Pulmonary artery endothelial cell (primary cell): ENCODE data around the gene BCLAF1. TPM values are rescaled to one million over a fixed set of nuclear protein-coding genes. Genes with fewer than 3 reads are reported as not detected.

Source experiments
- DNase-seq: peaks from one replicate; pipeline ENCODE4 v3.0.0-alpha.2; 2011; ENCODE audit warnings: low read depth, low spot score
- total RNA-seq: library from RNA; depleted of rRNA; stranded (reverse); fragments of >200 nt; gene quantifications from 2 replicates; pipeline ENCODE4 v1.2.3, GENCODE V29; 2014

The BCLAF1 gene, protein sequence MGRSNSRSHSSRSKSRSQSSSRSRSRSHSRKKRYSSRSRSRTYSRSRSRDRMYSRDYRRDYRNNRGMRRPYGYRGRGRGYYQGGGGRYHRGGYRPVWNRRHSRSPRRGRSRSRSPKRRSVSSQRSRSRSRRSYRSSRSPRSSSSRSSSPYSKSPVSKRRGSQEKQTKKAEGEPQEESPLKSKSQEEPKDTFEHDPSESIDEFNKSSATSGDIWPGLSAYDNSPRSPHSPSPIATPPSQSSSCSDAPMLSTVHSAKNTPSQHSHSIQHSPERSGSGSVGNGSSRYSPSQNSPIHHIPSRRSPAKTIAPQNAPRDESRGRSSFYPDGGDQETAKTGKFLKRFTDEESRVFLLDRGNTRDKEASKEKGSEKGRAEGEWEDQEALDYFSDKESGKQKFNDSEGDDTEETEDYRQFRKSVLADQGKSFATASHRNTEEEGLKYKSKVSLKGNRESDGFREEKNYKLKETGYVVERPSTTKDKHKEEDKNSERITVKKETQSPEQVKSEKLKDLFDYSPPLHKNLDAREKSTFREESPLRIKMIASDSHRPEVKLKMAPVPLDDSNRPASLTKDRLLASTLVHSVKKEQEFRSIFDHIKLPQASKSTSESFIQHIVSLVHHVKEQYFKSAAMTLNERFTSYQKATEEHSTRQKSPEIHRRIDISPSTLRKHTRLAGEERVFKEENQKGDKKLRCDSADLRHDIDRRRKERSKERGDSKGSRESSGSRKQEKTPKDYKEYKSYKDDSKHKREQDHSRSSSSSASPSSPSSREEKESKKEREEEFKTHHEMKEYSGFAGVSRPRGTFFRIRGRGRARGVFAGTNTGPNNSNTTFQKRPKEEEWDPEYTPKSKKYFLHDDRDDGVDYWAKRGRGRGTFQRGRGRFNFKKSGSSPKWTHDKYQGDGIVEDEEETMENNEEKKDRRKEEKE
- 112 and 124 TPM in 2 replicates for total RNA-seq

GRCh38 chr6:136289579-136290409 is at the start of gene BCLAF1:
BCLAF1 (minus strand) TSS chr6:136289846; CDS start chr6:136279866, 9,980 bp downstream.
- DNase-seq = peak; percentile 99

DNA sequence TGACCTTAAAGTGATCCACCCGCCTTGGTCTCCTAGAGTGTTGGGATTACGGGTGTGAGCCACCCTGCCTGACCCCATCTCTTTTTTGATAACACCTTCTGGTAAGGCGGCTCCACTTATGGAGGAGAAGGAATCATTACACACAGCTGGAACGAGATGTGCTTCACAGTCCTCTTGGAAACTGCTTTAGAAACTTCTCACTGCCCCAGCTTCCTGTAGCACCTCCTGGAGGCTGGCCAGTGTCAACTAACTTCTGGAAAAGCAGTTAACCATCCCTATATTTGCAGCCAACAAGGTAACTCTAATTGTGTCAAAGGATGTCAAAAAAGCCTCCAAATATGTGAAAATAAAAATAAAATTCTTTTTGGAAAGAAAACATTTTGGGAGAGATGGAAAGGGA is 48.8 kb upstream of the BCLAF1 start:
- DNase-seq = no peak

GRCh38 chr6:136337606-136338005 is 48.0 kb upstream of the BCLAF1 start:
- no peak for DNase-seq

DNA sequence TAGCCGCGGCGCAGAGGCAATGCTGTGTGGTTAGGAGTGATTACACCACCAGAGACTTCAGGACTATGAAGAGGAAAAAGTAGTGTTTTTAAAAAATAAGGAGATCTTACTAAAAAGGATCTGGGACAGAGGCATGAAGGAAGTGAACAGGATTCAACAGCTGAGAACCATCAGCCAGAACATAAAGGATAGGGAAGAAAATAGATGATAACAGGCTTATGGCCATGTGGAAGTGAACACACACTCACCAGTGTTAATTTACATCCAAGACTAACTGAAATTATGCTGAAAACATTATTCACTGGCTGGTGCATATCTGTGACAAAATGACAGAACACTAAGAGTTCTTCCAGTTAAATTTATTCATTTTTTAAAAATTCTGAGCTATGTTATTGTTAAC is 47.5 kb upstream of the BCLAF1 start:
- no peak for DNase-seq

GRCh38 chr6:136335736-136336363 is 46.2 kb upstream of the BCLAF1 start:
- DNase-seq = no peak

- no peak for DNase-seq
Observed at GRCh38 chr6:136334853-136335252, 45.2 kb upstream of the BCLAF1 start.

GRCh38 chr6:136334465-136334846 is 44.8 kb upstream of the BCLAF1 start:
- DNase-seq = no peak

GRCh38 chr6:136333824-136334464 is 44.3 kb upstream of the BCLAF1 start:
- no peak for DNase-seq

DNA sequence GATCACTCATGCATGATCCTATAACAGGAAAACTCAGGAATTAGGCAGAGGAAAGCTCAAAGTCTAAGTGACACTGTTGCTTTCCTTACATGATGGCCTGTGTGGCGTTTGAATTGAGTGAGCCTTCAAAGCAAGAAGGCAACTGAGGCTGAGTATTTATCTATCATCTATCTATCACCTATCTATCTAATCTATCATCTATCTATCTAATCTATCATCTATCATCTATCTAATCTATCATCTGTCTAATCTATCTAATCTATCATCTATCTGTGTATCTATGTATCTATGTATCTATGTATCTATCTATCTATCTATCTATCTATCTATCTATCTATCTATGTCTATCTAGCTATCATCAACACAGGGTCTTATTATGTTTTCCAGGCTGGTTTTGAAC is 41.8 kb upstream of the BCLAF1 start:
- no peak for DNase-seq

- DNase-seq = no peak
Observed at GRCh38 chr6:136330634-136331033, 41.0 kb upstream of the BCLAF1 start.

GRCh38 chr6:136326038-136326553 is 36.5 kb upstream of the BCLAF1 start:
- DNase-seq = no peak

DNA sequence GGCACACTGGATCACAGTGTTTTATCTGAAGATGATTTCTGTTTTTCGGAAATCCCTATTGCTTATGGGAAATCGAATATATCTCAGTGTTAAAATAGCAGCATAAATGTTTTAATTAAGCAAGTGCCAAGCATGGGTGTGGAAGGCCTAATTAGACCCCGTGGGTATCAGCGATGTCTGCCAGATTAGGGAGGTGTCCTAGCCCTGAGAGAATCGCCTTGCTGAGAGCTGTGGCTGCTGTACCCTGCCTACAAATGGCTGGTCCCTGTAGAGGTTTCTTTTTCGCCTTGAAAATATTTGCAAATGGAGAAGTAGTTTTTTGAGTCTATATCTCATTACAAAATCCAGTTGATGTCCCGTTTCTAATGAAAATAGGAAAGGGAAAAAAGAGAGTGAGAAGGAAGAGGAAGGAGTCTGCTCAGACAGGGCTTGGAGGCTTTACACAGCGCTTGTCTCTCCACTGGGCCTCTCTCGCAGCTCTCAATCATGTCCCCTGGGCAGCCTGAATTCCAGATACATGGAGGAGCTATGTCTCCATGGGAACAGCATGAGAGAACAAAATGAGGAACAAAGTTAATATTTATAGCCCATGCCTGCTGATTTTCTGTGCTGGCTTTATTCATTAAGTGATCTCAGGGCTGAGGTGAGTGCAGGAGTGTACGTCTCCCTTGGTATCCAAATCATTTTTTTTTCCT is 35.2 kb upstream of the BCLAF1 start:
- DNase-seq = no peak

GRCh38 chr6:136323431-136324112 is 33.9 kb upstream of the BCLAF1 start:
- DNase-seq = no peak

GRCh38 chr6:136319732-136320131 is 30.1 kb upstream of the BCLAF1 start:
- DNase-seq = no peak

GRCh38 chr6:136318676-136319075 is 29.0 kb upstream of the BCLAF1 start:
- DNase-seq = no peak

DNA sequence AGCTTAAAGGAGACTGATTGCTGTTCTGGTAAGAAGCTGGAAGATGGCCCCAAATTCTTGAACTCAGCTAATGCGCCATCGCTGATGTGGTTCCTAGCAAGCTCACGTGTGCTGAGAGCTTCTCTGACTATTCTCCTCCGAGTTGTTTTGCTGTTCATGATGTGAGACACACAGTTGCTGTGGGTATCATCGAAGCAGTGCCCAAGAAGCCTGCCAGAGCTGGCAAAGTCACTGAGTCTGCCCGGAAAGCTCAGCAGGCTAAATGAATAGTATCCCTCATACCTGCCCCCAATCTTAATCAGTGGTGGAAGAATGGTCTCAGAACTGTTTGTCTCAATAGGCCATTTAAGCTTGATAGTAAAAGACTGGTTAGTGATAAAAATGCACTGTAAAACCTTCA is 28.3 kb upstream of the BCLAF1 start:
- DNase-seq = no peak

DNA sequence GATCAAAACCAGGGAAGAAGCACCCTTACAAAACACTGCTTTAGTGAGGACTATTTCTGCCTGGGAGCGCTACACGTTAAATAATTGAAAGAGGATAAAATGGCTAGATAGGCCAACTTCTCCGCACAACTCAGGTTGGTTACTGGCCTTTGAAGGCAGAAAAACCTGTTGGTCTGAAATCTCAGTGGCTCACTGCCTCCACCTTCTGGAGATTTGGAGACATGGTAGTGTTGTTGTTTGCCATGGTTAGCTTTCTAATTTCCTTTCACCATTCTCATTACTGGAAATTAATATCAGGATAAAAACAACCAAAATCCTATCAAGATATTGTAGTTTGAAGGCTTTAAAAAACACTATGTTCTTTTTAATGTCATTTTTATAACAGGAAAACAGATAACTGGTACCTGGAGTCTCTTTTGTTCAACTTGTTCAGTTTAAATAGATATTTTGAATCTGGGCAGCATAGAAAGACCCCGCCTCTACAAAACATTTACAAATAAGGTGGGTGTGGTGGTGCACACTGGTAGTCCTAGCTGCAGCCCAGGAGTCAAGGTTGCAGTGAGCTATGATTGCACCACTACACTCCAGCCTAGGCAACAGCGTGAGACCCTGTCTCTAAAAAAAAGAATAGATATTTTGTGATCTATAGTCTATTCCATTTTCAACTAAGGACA is 27.5 kb upstream of the BCLAF1 start:
- DNase-seq = peak; percentile 36

GRCh38 chr6:136315594-136315993 is 25.9 kb upstream of the BCLAF1 start:
- DNase-seq = no peak

GRCh38 chr6:136312975-136313374 is 23.3 kb upstream of the BCLAF1 start:
- DNase-seq = no peak
